SU-DHL-6 (cell line): ENCODE measurements around the gene FGD4.
A peak's percentile ranks its signal among the peaks of the same experiment; 100 is the strongest.

Experiments
- H2AFZ ChIP-seq: fragments of 200-600 bp; sonication (generic); 2 replicates; pipeline ENCODE4 v1.6.1; 2014; ENCODE audit warnings: low read depth, mild to moderate bottlenecking, moderate library complexity, mixed read lengths, antibody characterized with exemption, low read length; ENCODE audit not compliant: severe bottlenecking
- H3F3A ChIP-seq: fragments of 200-600 bp; shearing (Covaris generic); 2 replicates; pipeline ENCODE4 v1.6.0; 2016; ENCODE audit warnings: antibody characterized with exemption, mild to moderate bottlenecking; ENCODE audit not compliant: insufficient read depth
- H3K27ac ChIP-seq: fragments of 200-600 bp; sonication (generic); 2 replicates; pipeline ENCODE4 v1.5.1; 2016; ENCODE audit warnings: low read depth, mild to moderate bottlenecking, low read length, moderate library complexity, mixed read lengths
- H3K27me3 ChIP-seq: fragments of 200-600 bp; sonication (generic), shearing (Covaris generic); 2 replicates; pipeline ENCODE4 v1.6.0; 2014; ENCODE audit warnings: mild to moderate bottlenecking, low read length
- H3K36me3 ChIP-seq: fragments of 200-600 bp; sonication (generic); 2 replicates; pipeline ENCODE4 v1.6.1; 2014; ENCODE audit warnings: mild to moderate bottlenecking, low read length, mixed read lengths
- H3K4me2 ChIP-seq: fragments of 300-600, 200-600 bp; shearing (Covaris generic), sonication (generic); 2 replicates; pipeline ENCODE4 v1.6.0; 2014; ENCODE audit warnings: low read length, low read depth, mild to moderate bottlenecking; ENCODE audit not compliant: poor library complexity, severe bottlenecking
- H3K4me3 ChIP-seq: fragments of 200-600 bp; sonication (generic); 2 replicates; pipeline ENCODE4 v1.5.1; 2014; ENCODE audit warnings: antibody characterized with exemption, low read length, mild to moderate bottlenecking, mixed read lengths; ENCODE audit not compliant: insufficient read depth, poor library complexity, severe bottlenecking
- H3K79me2 ChIP-seq: fragments of 200-600 bp; sonication (generic); 2 replicates; pipeline ENCODE4 v1.6.1; 2014; ENCODE audit warnings: mild to moderate bottlenecking, low read length, moderate library complexity; ENCODE audit not compliant: insufficient read depth
- H3K9ac ChIP-seq: fragments of 200-600 bp; sonication (generic); 2 replicates; pipeline ENCODE4 v1.7.0; 2014; ENCODE audit warnings: mild to moderate bottlenecking, low read length
- H3K9me2 ChIP-seq: fragments of 200-600 bp; sonication (generic); replicated peaks from 2 replicates; pipeline ENCODE4 v1.6.1; 2014; ENCODE audit warnings: low read length; ENCODE audit not compliant: insufficient read depth
- H3K9me3 ChIP-seq: fragments of 200-600 bp; sonication (generic); 2 replicates; pipeline ENCODE4 v1.6.1; 2014; ENCODE audit warnings: low read length, mixed read lengths; ENCODE audit not compliant: insufficient read depth
- H4K20me1 ChIP-seq: fragments of 200-600 bp; sonication (generic); 2 replicates; pipeline ENCODE4 v1.6.1; 2014; ENCODE audit warnings: low read depth, mild to moderate bottlenecking, antibody characterized with exemption, low read length, moderate library complexity, mixed read lengths
- EZH2phosphoT487 ChIP-seq: fragments of 200-600 bp; sonication (generic), shearing (Covaris generic); conservative IDR thresholded peaks from 2 replicates; pipeline ENCODE4 v1.6.1; 2018; ENCODE audit warnings: mild to moderate bottlenecking, antibody characterized with exemption, low read length, moderate library complexity, mixed read lengths
- TF ChIP-seq, protein P1 (sequence below): fragments of 200-600 bp; sonication (generic); IDR thresholded peaks from one replicate; pipeline ENCODE4 v1.5.1; 2017; ENCODE audit warnings: antibody characterized with exemption, mild to moderate bottlenecking, low read length, moderate library complexity; ENCODE audit not compliant: insufficient read depth, poor library complexity, severe bottlenecking

Gene FGD4

DNA sequence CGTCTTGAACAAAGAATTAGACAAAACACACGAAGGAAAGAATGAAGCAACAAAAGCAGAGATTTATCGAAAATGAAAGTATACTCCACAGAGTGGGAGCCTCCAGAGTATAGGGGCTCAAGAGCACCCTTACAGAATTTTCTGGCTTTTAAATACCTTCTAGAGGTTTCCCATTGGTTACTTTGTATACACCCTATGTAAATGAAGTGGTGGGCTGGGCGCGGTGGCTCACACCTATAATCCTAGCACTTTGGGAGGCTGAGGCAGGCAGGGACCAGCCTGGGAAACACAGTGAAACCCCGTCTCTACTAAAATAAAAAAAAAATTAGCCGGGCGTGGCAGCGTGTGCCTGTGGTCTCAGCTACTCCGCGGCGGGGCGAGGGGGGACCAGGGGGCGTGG, 266.7 kb downstream of the FGD4 start:
- H3K4me2 ChIP-seq: no peak overlapping the region
- no peak overlapping the region for H3K9ac ChIP-seq
- H2AFZ ChIP-seq: no peak overlapping the region
- H3K79me2 ChIP-seq: no peaks in the 10 kb centered on the region
- H3K27ac ChIP-seq: no peak overlapping the region
- H3K27me3 ChIP-seq: no peaks in the 10 kb centered on the region
- H3K9me3 ChIP-seq: no peaks in the 10 kb centered on the region
- no peak for TF ChIP-seq EZH2phosphoT487
- TF ChIP-seq, protein P1, sequence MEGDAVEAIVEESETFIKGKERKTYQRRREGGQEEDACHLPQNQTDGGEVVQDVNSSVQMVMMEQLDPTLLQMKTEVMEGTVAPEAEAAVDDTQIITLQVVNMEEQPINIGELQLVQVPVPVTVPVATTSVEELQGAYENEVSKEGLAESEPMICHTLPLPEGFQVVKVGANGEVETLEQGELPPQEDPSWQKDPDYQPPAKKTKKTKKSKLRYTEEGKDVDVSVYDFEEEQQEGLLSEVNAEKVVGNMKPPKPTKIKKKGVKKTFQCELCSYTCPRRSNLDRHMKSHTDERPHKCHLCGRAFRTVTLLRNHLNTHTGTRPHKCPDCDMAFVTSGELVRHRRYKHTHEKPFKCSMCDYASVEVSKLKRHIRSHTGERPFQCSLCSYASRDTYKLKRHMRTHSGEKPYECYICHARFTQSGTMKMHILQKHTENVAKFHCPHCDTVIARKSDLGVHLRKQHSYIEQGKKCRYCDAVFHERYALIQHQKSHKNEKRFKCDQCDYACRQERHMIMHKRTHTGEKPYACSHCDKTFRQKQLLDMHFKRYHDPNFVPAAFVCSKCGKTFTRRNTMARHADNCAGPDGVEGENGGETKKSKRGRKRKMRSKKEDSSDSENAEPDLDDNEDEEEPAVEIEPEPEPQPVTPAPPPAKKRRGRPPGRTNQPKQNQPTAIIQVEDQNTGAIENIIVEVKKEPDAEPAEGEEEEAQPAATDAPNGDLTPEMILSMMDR: no peak
- no peak overlapping the region for H3K4me3 ChIP-seq
- no peaks in the 10 kb centered on the region for H4K20me1 ChIP-seq
- no peaks in the 10 kb centered on the region for H3F3A ChIP-seq
- H3K9me2 ChIP-seq: no peaks in the 10 kb centered on the region
- H3K36me3 ChIP-seq: no peaks in the 10 kb centered on the region

DNA sequence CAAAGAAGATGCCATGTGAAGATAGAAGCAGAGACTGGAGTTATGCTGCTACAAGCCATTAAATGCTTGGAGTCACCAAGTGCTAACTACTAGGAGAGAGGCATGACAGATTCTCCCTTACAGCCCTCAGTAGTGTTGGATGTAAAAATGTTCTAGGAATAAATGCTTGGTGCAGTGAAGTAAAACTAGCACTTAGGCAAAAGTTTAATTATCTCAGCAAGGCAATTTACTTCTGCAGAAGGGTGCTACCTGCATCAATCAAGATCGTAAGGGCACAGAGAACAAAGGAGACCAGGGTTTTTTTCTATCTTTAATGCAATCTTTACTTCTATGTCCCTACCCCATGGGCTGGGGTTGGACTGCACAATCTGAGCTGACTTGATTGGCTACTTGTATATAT, 270.2 kb downstream of the FGD4 start:
- H3K27ac ChIP-seq: no peak overlapping the region
- no peaks in the 10 kb centered on the region for H3F3A ChIP-seq
- TF ChIP-seq, protein P1: no peak
- TF ChIP-seq EZH2phosphoT487: no peak
- H3K36me3 ChIP-seq: no peaks in the 10 kb centered on the region
- no peaks in the 10 kb centered on the region for H3K79me2 ChIP-seq
- H4K20me1 ChIP-seq: no peaks in the 10 kb centered on the region
- H3K4me3 ChIP-seq: no peak overlapping the region
- H3K9me2 ChIP-seq: no peaks in the 10 kb centered on the region
- H3K4me2 ChIP-seq: no peak overlapping the region
- H3K9me3 ChIP-seq: no peaks in the 10 kb centered on the region
- H3K27me3 ChIP-seq: no peaks in the 10 kb centered on the region
- H3K9ac ChIP-seq: no peak overlapping the region
- no peak overlapping the region for H2AFZ ChIP-seq

- TF ChIP-seq, protein P1: peak; percentile 52
- TF ChIP-seq EZH2phosphoT487: no peak
- H3K9ac ChIP-seq: no peak overlapping the region
Measured at GRCh38 chr12:32671930-32672780, 272.8 kb downstream of the FGD4 start.

More at GRCh38 chr12:32671930-32672780, 272.8 kb downstream of the FGD4 start:
- H3K27ac ChIP-seq: no peak overlapping the region
- no peak overlapping the region for H3K4me3 ChIP-seq
- H3K27me3 ChIP-seq: no peaks in the 10 kb centered on the region
- no peaks in the 10 kb centered on the region for H3K36me3 ChIP-seq
- H3K9me3 ChIP-seq: no peaks in the 10 kb centered on the region
- H3K9me2 ChIP-seq: no peaks in the 10 kb centered on the region
- no peaks in the 10 kb centered on the region for H3K79me2 ChIP-seq
- H3K4me2 ChIP-seq: no peak overlapping the region
- no peak overlapping the region for H2AFZ ChIP-seq
- no peaks in the 10 kb centered on the region for H3F3A ChIP-seq
- H4K20me1 ChIP-seq: no peaks in the 10 kb centered on the region
